RWPE1 (cell line): Measurements from ENCODE around the gene HK2.

Experiments
- CTCF ChIA-PET: fragments of 350-600 bp; sonication (Branson Sonifier 250); formaldehyde crosslinking; extraction: SDS; loops from one replicate; lab custom pipeline; 2021; lab: Yijun Ruan, JAX
- POLR2A ChIA-PET: fragments of 400-600 bp; formaldehyde crosslinking; extraction: SDS; loops from one replicate; lab custom pipeline; 2020; ENCODE audit warnings: antibody characterized with exemption; ENCODE audit not compliant: low non-redundant PET; lab: Yijun Ruan, JAX
- DNase-seq: peaks from one replicate; pipeline ENCODE4 v3.0.0; 2012; ENCODE audit warnings: low spot score
- H3K27ac ChIP-seq: fragments of 450-650 bp; 2 replicates; pipeline ENCODE4 v1.5.1; 2017
- TF ChIP-seq, protein P1 (sequence below): fragments of 450-650 bp; conservative IDR thresholded peaks from 2 replicates; pipeline ENCODE4 v1.5.1; 2017; ENCODE audit warnings: low read depth, mild to moderate bottlenecking

HK2 gene

DNA sequence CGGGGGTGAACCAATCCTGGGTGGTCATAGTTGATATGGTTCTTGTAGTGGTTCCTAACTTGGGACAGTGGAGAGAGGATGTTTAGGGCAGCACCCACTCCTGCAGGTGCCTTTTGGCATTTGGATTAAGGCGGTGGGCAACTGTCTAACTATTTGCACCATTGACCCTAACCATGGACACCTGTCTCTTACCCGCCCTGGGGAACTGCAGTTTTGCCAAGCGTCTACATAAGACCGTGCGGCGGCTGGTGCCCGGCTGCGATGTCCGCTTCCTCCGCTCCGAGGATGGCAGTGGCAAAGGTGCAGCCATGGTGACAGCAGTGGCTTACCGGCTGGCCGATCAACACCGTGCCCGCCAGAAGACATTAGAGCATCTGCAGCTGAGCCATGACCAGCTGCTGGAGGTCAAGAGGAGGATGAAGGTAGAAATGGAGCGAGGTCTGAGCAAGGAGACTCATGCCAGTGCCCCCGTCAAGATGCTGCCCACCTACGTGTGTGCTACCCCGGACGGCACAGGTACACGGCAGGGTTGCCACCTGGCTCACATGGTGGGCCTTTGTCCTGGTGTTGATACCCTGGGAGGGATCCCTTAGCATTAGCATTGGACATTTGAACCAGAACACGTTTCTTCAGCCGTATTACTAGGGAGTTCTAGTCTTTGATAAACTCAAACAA, 46.3 kb downstream of the HK2 start:
- TF ChIP-seq, protein P1, sequence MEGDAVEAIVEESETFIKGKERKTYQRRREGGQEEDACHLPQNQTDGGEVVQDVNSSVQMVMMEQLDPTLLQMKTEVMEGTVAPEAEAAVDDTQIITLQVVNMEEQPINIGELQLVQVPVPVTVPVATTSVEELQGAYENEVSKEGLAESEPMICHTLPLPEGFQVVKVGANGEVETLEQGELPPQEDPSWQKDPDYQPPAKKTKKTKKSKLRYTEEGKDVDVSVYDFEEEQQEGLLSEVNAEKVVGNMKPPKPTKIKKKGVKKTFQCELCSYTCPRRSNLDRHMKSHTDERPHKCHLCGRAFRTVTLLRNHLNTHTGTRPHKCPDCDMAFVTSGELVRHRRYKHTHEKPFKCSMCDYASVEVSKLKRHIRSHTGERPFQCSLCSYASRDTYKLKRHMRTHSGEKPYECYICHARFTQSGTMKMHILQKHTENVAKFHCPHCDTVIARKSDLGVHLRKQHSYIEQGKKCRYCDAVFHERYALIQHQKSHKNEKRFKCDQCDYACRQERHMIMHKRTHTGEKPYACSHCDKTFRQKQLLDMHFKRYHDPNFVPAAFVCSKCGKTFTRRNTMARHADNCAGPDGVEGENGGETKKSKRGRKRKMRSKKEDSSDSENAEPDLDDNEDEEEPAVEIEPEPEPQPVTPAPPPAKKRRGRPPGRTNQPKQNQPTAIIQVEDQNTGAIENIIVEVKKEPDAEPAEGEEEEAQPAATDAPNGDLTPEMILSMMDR = no peak
- ChIA-PET POLR2A (no interaction called here), CTCF (interaction anchor here (0.7 kb wide), 1 partner anchor 189 kb away, joined by 4 read pairs; no protein-coding TSS in a partner anchor)
- H3K27ac ChIP-seq = no peak overlapping the region
- DNase-seq = no peak

DNA sequence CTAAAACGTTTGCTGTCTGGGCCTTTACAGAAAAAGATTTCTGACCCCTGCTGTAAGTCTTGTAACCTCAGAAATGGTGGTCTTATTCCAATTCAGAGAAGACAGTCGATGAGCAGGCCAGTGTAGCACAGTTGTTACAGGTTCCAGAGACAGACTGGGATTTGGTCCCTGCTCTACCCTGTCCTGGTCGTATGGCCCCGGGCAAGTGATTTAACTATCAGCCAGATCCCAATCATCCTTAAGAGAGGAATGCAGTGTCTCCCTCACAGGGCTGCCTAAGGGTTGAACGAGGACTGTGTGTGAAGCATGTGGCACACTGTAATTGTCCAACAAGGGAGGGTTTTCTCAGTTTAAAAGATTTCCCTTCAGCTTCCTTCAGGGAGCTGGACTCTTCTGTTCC, 47.2 kb downstream of the HK2 start:
- CTCF ChIA-PET = no interaction called here
- POLR2A ChIA-PET = no interaction called here
- TF ChIP-seq, protein P1 = no peak

DNA sequence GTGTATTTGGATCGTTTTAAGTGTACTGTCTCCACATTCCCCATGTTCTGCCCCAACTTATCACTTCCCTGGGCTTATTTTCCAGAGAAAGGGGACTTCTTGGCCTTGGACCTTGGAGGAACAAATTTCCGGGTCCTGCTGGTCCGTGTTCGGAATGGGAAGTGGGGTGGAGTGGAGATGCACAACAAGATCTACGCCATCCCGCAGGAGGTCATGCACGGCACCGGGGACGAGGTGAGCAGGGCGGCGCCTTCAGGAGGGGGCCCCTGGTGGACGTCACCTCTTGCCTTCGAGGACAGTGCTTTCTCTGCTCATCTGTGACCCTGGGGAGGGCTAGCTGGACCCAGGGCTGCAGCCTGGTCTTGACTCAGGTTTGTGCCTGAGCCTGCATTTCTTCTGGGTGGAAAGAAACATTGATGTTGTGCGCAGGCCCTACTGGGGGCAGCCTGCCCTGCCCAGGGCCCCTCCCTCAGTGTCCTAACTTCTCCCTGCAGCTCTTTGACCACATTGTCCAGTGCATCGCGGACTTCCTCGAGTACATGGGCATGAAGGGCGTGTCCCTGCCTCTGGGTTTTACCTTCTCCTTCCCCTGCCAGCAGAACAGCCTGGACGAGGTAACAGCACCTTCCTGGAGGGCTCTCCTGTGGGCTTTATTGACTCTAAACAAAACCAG, 47.8 kb downstream of the HK2 start:
- H3K27ac ChIP-seq = no peak overlapping the region
- DNase-seq = no peak
- TF ChIP-seq, protein P1 = no peak
- CTCF ChIA-PET = no interaction called here
- POLR2A ChIA-PET = interaction anchor here (0.6 kb wide), 1 partner anchor 42 kb away, joined by 3 read pairs; no protein-coding TSS in a partner anchor

More for the DNA sequence above, 47.2 kb downstream of the HK2 start:
- DNase-seq = no peak
- H3K27ac ChIP-seq = no peak overlapping the region

DNA sequence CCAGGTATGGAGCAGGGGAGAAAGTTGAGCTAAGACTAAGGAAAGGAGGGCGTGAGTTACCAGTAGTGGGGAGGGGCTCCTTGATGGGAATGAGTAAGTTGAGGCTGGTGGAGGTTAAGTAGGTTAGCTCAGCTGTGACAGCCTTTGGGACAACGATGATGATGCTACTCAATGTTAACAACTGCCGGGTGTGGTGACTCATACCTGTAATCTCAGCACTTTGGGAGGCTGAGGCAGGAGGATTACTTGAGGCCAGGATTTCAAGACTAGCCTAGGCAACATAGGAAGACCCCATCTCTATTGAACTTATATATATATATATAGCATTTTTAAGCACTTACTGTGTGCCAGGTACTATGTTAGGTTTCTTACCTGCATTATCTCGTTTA, 48.4 kb downstream of the HK2 start:
- POLR2A ChIA-PET = no interaction called here
- no peak overlapping the region for H3K27ac ChIP-seq
- DNase-seq = no peak
- TF ChIP-seq, protein P1 = no peak
- CTCF ChIA-PET = no interaction called here

DNA sequence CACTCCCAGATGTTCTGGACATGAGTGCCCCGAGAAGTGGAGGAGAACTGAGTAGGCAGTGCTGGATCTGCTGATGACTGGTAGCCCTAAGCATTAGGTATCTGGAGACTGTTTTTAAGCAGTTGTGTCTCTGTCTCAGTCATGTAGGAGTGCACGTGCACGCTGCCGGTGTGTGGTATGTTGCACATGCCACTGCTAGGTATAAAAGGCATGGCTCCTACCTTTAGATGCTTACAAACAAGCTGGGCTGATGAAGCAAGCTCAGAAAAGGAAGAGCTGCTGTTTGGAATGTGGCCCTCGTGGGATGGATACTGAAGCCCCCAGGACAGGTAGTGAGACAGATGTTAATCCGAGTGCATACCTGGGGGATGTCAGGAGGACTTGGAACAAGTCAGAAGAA, 49.1 kb downstream of the HK2 start:
- CTCF ChIA-PET = no interaction called here
- POLR2A ChIA-PET = no interaction called here
- H3K27ac ChIP-seq = peak overlapping the region; percentile 5; the same call in 1 of the 2 replicates
- DNase-seq = no peak
- TF ChIP-seq, protein P1 = no peak

DNA sequence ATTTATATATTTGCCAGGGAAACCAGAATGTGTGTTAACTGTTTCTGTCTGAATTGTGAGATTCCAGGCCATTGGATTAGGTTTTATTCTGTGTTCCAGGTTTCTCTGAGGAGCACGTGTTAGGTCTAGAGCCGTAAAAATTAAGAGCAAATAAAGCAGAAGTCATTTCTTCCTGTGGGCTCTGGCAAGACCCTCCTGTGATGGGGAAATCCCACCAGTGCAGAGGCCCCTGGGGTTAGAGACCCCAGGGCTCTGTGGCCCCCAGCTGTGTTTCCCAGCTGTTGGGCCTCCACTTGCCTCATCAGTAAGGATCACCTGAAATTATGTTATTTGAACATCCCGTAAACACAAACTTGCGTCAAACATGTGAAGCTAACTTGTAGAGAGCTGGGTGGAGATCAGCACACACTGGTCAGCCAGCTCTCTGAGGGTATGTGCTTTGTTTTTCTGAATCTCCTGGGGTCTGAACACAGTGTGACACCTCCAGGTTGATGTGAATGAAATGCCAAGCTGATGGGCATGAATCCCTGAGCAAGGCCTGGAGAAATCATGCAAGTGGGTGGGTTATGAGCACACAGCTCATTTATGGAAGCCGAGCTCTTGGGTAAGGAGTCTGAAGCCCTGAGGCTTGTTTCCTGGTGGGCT, 50.3 kb downstream of the HK2 start:
- ChIA-PET CTCF (interaction anchor here (0.7 kb wide), 1 partner anchor 172 kb away, joined by 4 read pairs; no protein-coding TSS in a partner anchor), POLR2A (no interaction called here)
- TF ChIP-seq, protein P1 = no peak
- no peak for DNase-seq
- H3K27ac ChIP-seq = peak overlapping the region; percentile 40
